Neural crest cell (in vitro differentiated cells): ENCODE measurements around the gene TYMS. TPM values are rescaled to one million over a fixed set of nuclear protein-coding genes. Genes with fewer than 3 reads are reported as not detected.
"Not testable (repeated sequence)": the region's sequence is repeated elsewhere in the genome, so short reads cannot be mapped to it uniquely, and the experiment has no call there.

Source experiments
- DNase-seq: peaks from one replicate; pipeline ENCODE4 v3.0.0; 2021; ENCODE audit warnings: low read depth, mixed read lengths, low spot score
- H3K27ac Mint-ChIP-seq: one replicate; pipeline ENCODE4 v1.8.0; 2021; ENCODE audit warnings: mild to moderate bottlenecking, mixed read lengths; ENCODE audit not compliant: unreplicated experiment
- H3K27me3 Mint-ChIP-seq: 2 replicates; pipeline ENCODE4 v1.8.0; 2021; ENCODE audit warnings: low read depth, mild to moderate bottlenecking, mixed read lengths
- H3K36me3 Mint-ChIP-seq: 2 replicates; pipeline ENCODE4 v1.8.0; 2021; ENCODE audit warnings: low read depth, mild to moderate bottlenecking, mixed read lengths
- H3K4me1 Mint-ChIP-seq: 2 replicates; pipeline ENCODE4 v1.8.0; 2021; ENCODE audit warnings: mixed read lengths
- H3K4me3 Mint-ChIP-seq: one replicate; pipeline ENCODE4 v1.8.0; 2021; ENCODE audit warnings: mild to moderate bottlenecking, mixed read lengths
- H3K9me3 Mint-ChIP-seq: 2 replicates; pipeline ENCODE4 v1.8.0; 2021; ENCODE audit warnings: mixed read lengths
- CTCF ChIP-seq: fragments of 200-600 bp; sonication (generic); conservative IDR thresholded peaks from 2 replicates; pipeline ENCODE4 v1.5.0; 2021; ENCODE audit warnings: antibody characterized with exemption, mild to moderate bottlenecking
- total RNA-seq: library from RNA; stranded (reverse); gene quantifications from 2 replicates; pipeline ENCODE4 v1.2.1, GENCODE V29; 2021

Gene TYMS
- total RNA-seq, 1 donor from 2014 or later = 268 TPM

GRCh38 chr18:677951-678381 lies 20.5 kb downstream of the TYMS start:
- H3K27me3 Mint-ChIP-seq = no peaks in the 10 kb centered on the region
- no peak overlapping the region for H3K27ac Mint-ChIP-seq
- DNase-seq = no peak
- TF ChIP-seq CTCF = no peak
- peaks cover 11% of the 10 kb centered on the region for H3K36me3 Mint-ChIP-seq
- H3K4me1 Mint-ChIP-seq = no peaks in the 10 kb centered on the region
- H3K4me3 Mint-ChIP-seq = peak overlapping the region; percentile 44
- H3K9me3 Mint-ChIP-seq = no peaks in the 10 kb centered on the region

DNA sequence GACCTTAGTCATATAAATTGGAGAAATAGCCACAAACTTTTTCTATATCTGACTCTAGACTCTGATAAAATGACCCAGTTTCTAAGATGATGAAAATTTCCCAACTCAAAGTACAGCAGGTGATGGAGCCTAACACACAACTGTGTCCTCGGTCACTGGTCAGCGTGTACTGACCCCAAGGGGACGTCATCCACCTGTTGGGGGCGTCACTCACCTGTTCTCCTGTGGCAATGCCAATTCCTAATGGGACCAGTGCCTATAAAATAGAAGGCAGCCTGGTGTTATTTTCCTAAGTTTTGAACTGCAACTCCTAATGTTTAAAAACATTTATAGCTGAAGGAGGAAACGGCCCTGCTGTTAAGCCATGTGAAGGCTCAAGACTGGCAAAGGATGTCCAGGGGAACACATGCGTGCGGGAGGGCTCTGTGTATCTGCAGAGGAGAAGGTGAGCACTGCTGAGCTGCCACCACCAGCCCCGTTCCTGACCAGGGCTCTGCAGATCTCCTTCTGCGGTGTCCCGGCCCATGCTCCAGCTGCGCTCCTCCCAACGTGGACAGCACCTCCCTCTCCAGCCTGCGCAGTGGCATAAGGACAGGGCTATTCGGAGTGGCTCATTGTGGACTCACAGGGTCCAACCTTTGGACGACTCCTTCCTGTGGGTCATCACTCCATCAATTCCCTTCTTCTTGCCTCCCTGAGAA lies 21.2 kb downstream of the TYMS start:
- Mint-ChIP-seq H3K9me3 (no peaks in the 10 kb centered on the region), H3K4me3 (no peak overlapping the region), H3K4me1 (no peaks in the 10 kb centered on the region), H3K27ac (peak overlapping the region; percentile 78), H3K27me3 (no peaks in the 10 kb centered on the region), H3K36me3 (peaks cover 11% of the 10 kb centered on the region)
- no peak for TF ChIP-seq CTCF
- no peak for DNase-seq

GRCh38 chr18:679516-679915 lies 22.1 kb downstream of the TYMS start:
- Mint-ChIP-seq H3K36me3 (peaks cover 11% of the 10 kb centered on the region), H3K9me3 (no peaks in the 10 kb centered on the region), H3K4me1 (no peaks in the 10 kb centered on the region), H3K27me3 (no peaks in the 10 kb centered on the region), H3K27ac (no peak overlapping the region), H3K4me3 (no peak overlapping the region)
- DNase-seq = no peak
- TF ChIP-seq CTCF = no peak

- Mint-ChIP-seq H3K27me3 (no peaks in the 10 kb centered on the region), H3K4me3 (peak overlapping the region; percentile 9), H3K27ac (no peak overlapping the region), H3K4me1 (peaks cover 1% of the 10 kb centered on the region), H3K36me3 (peaks cover 9% of the 10 kb centered on the region), H3K9me3 (no peaks in the 10 kb centered on the region)
- no peak for TF ChIP-seq CTCF
- no peak for DNase-seq
Observed at GRCh38 chr18:680392-680791, 22.9 kb downstream of the TYMS start.

DNA sequence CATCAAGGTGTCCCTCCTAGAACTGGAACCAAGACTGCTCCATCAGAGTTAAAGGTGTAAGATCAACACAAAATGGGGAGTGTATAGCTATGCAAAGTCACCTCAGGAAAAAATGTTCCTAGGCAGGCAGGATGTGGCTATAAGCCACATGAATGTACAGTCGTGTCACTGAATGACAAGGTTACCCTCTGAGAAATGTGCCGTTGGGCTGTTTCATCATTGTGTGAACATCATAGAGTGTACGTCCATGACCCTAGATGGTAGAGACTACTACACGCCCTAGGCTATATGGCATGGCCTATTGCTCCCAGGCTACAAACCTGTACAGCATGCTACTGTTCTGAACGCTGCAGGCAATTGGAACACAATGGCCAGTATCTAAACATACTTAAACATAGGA lies 24.5 kb downstream of the TYMS start:
- Mint-ChIP-seq H3K4me3 (no peak overlapping the region), H3K27ac (no peak overlapping the region), H3K9me3 (no peaks in the 10 kb centered on the region), H3K27me3 (no peaks in the 10 kb centered on the region), H3K4me1 (peaks cover 16% of the 10 kb centered on the region), H3K36me3 (peaks cover 14% of the 10 kb centered on the region)
- TF ChIP-seq CTCF = no peak
- no peak for DNase-seq

GRCh38 chr18:682416-682815 lies 25.0 kb downstream of the TYMS start:
- Mint-ChIP-seq H3K36me3 (peaks cover 17% of the 10 kb centered on the region), H3K4me1 (peaks cover 20% of the 10 kb centered on the region)
- DNase-seq, H3K4me3 Mint-ChIP-seq, H3K27me3 Mint-ChIP-seq, H3K27ac Mint-ChIP-seq, H3K9me3 Mint-ChIP-seq: not testable (repeated sequence)
